ENCODE data around the gene TENT4B.

The TENT4B gene

GRCh38 chr16:50244504-50245416 is 91.7 kb downstream of the TENT4B start:
- no peak for TF ChIP-seq CTCF (IDR thresholded peaks at IDR 0.05; ENCODE audit: control extremely low read depth, extremely low read depth, low read depth, missing control alignments)
- ChIA-PET CTCF (interaction anchor here (0.7 to 2.7 kb wide), 11 partner anchors 9 to 562 kb away, joined by 3 to 11 read pairs (median 3); no protein-coding TSS in a partner anchor), POLR2A (no interaction called here)
- no peak for DNase-seq (ENCODE audit: extremely low spot score)

GRCh38 chr16:50245417-50246298 is 92.6 kb downstream of the TENT4B start:
- TF ChIP-seq CTCF (IDR thresholded peaks at IDR 0.05; ENCODE audit: control extremely low read depth, extremely low read depth, low read depth, missing control alignments), result peak; percentile 52
- CTCF ChIA-PET, result interaction anchor here (0.7 to 2.7 kb wide), 12 partner anchors 9 to 561 kb away, joined by 3 to 11 read pairs (median 4); partner anchors contain the start of gene CNEP1R1
- DNase-seq (ENCODE audit: extremely low spot score), result peak; percentile 90
- POLR2A ChIA-PET, result no interaction called here

- CTCF ChIA-PET, result interaction anchor here (0.9 to 2.7 kb wide), 10 partner anchors 14 to 560 kb away, joined by 3 to 11 read pairs (median 4); partner anchors contain the start of gene CNEP1R1
- peak; percentile 46 for DNase-seq (ENCODE audit: extremely low spot score)
- POLR2A ChIA-PET, result no interaction called here
- TF ChIP-seq CTCF (IDR thresholded peaks at IDR 0.05; ENCODE audit: control extremely low read depth, extremely low read depth, low read depth, missing control alignments), result no peak
Observed at GRCh38 chr16:50246299-50247122, 93.4 kb downstream of the TENT4B start.

GRCh38 chr16:50247123-50247905 is 94.2 kb downstream of the TENT4B start:
- TF ChIP-seq CTCF (IDR thresholded peaks at IDR 0.05; ENCODE audit: control extremely low read depth, extremely low read depth, low read depth, missing control alignments), result no peak
- ChIA-PET CTCF (interaction anchor here (0.9 to 1.9 kb wide), 4 partner anchors 14 to 559 kb away, joined by 3 to 5 read pairs (median 4); no protein-coding TSS in a partner anchor), POLR2A (no interaction called here)
- DNase-seq (ENCODE audit: extremely low spot score), result no peak

- no peak for DNase-seq (ENCODE audit: extremely low spot score)
- POLR2A ChIA-PET, result no interaction called here
- TF ChIP-seq CTCF (IDR thresholded peaks at IDR 0.05; ENCODE audit: control extremely low read depth, extremely low read depth, low read depth, missing control alignments), result no peak
- CTCF ChIA-PET, result interaction anchor here (1.0 to 1.8 kb wide), 4 partner anchors 37 to 559 kb away, joined by 3 to 5 read pairs (median 4); partner anchors contain the start of gene CNEP1R1
Observed at GRCh38 chr16:50247906-50248608, 95.0 kb downstream of the TENT4B start.

Measured in GM10248 (cell line).